A549 (cell line): Measurements from ENCODE around the gene SETD9.

Experiments
- CHD4 ChIP-seq: fragments of 200-600 bp; sonication (generic); IDR thresholded peaks from 2 replicates; pipeline ENCODE4 v1.6.1; 2016; ENCODE audit warnings: antibody characterized with exemption, mild to moderate bottlenecking, borderline replicate concordance
- CTCF ChIP-seq: fragments of >200 bp; sonication (Bioruptor Twin); formaldehyde crosslinking; IDR thresholded peaks from 3 replicates; pipeline ENCODE4 v1.5.1; 2016
- EP300 ChIP-seq, 2 experiments: fragments of >200 bp; sonication (Bioruptor Twin); formaldehyde crosslinking; IDR thresholded peaks; 2 replicates in 1 of 2; 3 replicates in 1 of 2; pipeline ENCODE4 v1.6.1; 2016 to 2017
- PHF8 ChIP-seq: fragments of 200-600 bp; sonication (generic); IDR thresholded peaks from 2 replicates; pipeline ENCODE4 v1.6.1; 2016; ENCODE audit warnings: low read depth, mild to moderate bottlenecking, antibody characterized with exemption, moderate library complexity, borderline replicate concordance
- POLR2A ChIP-seq: IDR thresholded peaks from 2 replicates; pipeline ENCODE4 v1.6.1; 2012; ENCODE audit warnings: mild to moderate bottlenecking, low read length
- RFX5 ChIP-seq: fragments of 450-650 bp; IDR thresholded peaks from 2 replicates; pipeline ENCODE4 v1.7.1; 2014; ENCODE audit warnings: antibody characterized with exemption, mild to moderate bottlenecking, moderate library complexity
- SREBF2 ChIP-seq: fragments of 450-650 bp; IDR thresholded peaks from 2 replicates; pipeline ENCODE4 v1.6.1; 2014; ENCODE audit warnings: mild to moderate bottlenecking, moderate library complexity

GRCh38 chr5:56896763-56897162 lies 12.6 kb upstream of the SETD9 start:
- TF ChIP-seq CTCF (no peak), CHD4 (no peak), SREBF2 (no peak), POLR2A (no peak), PHF8 (no peak), RFX5 (no peak), EP300 (IDR thresholded peaks at IDR 0.05) (no peak)
